GM19099 (cell line): Measurements from ENCODE around the gene CIPC.

Experiments used
- POLR2A ChIP-seq: IDR thresholded peaks from 3 replicates; pipeline ENCODE4 v1.6.1; 2011; ENCODE audit warnings: low read depth; ENCODE audit not compliant: insufficient read length; ENCODE audit errors: extremely low read depth

Gene CIPC

DNA sequence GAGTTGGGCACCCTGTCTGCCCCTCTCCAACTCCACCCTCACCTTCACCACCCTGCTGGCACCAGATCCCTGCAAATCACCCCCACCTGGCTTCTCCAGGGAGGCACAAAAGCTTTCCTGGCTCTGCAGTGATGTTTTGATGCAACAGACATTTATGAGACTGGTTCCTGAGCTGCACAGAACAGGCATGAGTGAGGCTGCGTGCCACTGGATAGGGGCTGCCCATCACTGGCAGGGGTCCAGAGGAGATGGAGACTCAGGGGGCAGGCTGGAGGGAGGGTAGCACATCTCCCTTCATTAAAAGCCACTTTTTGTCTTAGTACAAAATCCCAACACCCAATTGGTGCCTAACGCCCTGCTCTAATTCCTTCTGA, 60.8 kb downstream of the CIPC start:
- no peak for TF ChIP-seq POLR2A

GRCh38 chr14:77161011-77161410, 63.0 kb downstream of the CIPC start:
- no peak for TF ChIP-seq POLR2A
